ENCODE results near the gene TMEM88. TPM values are rescaled to one million over a fixed set of nuclear protein-coding genes. Genes with fewer than 3 reads are reported as not detected.

Gene TMEM88
- total RNA-seq, 1 donor from 2014 or later = 33.7 TPM

DNA sequence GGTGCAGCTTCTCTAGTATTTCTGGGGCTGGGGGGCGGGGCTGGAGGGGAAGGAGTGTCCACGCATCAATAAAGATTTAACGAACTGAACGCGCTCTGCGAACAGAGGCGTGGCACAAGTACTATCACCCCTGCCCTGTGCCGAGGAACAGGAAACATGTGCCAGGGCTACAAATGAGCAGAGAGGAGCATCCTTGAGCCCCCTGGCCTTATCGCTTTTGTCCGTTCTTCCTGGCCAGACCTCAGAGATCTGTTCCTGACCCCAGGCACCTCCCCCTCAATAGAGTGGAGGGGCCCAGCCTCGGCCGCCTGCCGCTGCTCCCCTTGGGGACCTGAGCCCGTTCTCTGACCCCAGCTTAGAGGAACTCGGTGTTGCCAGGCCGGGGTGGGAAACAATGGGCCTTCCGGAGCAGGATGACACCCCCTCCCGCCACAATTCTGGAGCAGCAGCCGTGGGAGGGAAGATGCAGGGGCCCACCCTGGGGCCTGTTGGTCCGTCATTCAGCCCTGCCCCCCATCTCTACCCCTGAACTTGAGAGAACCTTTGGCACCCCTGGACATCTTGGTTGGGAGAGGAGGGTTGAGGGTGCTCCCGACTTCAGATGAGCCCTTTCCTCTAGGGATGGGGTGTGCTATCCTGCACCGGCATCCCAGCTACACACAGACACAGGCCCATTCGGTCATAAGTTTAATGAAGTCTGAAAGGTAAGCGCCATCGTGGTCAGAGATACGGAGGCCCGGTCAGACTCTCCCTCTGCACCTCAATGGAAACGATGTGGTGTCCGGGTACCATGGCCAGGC, 1.3 kb downstream of the TMEM88 start:
- Mint-ChIP-seq H3K27me3 (ENCODE audit: low read depth, unreplicated experiment) (no peaks in the 10 kb centered on the region), H3K9me3 (ENCODE audit: unreplicated experiment) (no peaks in the 10 kb centered on the region), H3K4me1 (ENCODE audit: low read depth, unreplicated experiment) (peaks cover 18% of the 10 kb centered on the region), H3K4me3 (ENCODE audit: unreplicated experiment) (no peak overlapping the region), H3K36me3 (ENCODE audit: low read depth, unreplicated experiment) (peaks cover 15% of the 10 kb centered on the region), H3K27ac (ENCODE audit: unreplicated experiment) (no peak overlapping the region)
- no peaks in the 10 kb centered on the region for H3K9me3 ChIP-seq (ENCODE audit: insufficient read depth, low read depth, low read length)
- peaks cover 17% of the 10 kb centered on the region for H3K36me3 ChIP-seq (ENCODE audit: insufficient read depth, low read length)
- H3K4me3 ChIP-seq (ENCODE audit: insufficient read depth, low read depth, low read length) = peak overlapping the region; percentile 83
- H3K4me1 ChIP-seq (ENCODE audit: insufficient read depth, low read length) = peaks cover 35% of the 10 kb centered on the region
- no peak for FAIRE-seq
- no peaks in the 10 kb centered on the region for H3K27me3 ChIP-seq (ENCODE audit: insufficient read depth, low read length)
- DNase-seq (ENCODE audit: low read depth) = no peak
- peaks cover 26% of the 10 kb centered on the region for H3K79me2 ChIP-seq (ENCODE audit: insufficient read depth, low read length)
- H3K4me2 ChIP-seq (ENCODE audit: low read length) = peak overlapping the region; percentile 94
- H3K9ac ChIP-seq (ENCODE audit: low read length) = peak overlapping the region; percentile 90
- H2AFZ ChIP-seq (ENCODE audit: low read depth, low read length) = peak overlapping the region; percentile 83
- no peak for TF ChIP-seq CTCF (IDR thresholded peaks at IDR 0.05; ENCODE audit: insufficient read depth, low read depth, low read length)
- no peak for TF ChIP-seq EZH2 (IDR thresholded peaks at IDR 0.05; ENCODE audit: insufficient read depth, low read length)
- H4K20me1 ChIP-seq (ENCODE audit: insufficient read depth, low read length) = peaks cover 24% of the 10 kb centered on the region
- peak overlapping the region; percentile 93 for H3K27ac ChIP-seq (ENCODE audit: low read depth, low read length)

DNA sequence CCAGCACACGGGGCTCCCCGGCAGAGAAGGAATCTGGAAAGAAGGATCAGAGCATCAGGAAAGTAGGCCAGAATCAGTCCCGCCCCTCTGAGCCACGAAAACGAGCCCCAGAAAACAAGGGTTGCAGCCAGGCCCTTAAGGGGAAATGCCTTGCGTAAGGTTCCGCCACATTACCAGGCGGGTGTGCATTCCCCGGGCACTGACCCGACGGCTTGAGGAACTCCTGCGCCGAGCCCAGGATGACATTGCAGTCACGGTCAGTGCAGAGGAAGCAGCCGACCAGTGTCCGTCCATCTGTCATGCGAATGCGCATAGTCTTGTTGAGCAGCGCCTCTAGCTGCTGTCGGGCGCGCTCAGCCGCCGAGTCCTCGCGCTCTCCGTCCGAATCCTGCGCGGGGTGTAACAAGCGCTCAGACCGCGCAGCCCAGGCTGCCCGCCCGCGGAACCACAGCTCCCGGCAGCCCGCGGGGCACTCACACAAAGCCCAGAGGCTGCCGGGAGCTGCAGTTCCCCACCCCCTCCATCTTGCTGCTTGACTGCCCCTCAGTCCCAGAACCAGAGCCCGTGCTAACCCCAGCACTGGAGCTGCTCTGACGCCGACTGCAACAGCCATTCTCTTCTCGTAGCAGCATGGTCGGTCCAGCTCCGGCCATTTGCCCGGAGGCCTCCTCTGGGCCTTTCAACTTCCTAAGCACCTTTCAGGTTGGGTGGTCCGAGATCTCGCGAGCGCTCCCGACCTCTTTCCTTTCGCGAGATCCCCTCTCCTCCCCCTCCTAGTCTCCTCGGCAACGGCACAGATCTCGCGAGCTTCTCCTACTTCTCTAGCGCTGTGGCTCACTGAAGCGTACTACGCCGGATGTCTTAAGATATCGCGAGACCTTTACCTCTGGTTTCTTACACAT, 2.2 kb downstream of the TMEM88 start, which contains the start of gene NAA38:
Gene NAA38, minus strand, starts transcription at position 749 of the 902 bp plus-strand sequence. Its CDS starts 96 bp downstream, at position 653.
- H4K20me1 ChIP-seq (ENCODE audit: insufficient read depth, low read length) = peaks cover 25% of the 10 kb centered on the region
- Mint-ChIP-seq H3K27me3 (ENCODE audit: low read depth, unreplicated experiment) (no peaks in the 10 kb centered on the region), H3K4me1 (ENCODE audit: low read depth, unreplicated experiment) (peaks cover 18% of the 10 kb centered on the region), H3K36me3 (ENCODE audit: low read depth, unreplicated experiment) (peaks cover 10% of the 10 kb centered on the region), H3K27ac (ENCODE audit: unreplicated experiment) (no peak within 1 kb of the TSS), H3K9me3 (ENCODE audit: unreplicated experiment) (no peaks in the 10 kb centered on the region), H3K4me3 (ENCODE audit: unreplicated experiment) (no peak within 1 kb of the TSS)
- DNase-seq (ENCODE audit: low read depth) = peak; percentile 98
- peak within 1 kb of the TSS; percentile 90 for H3K9ac ChIP-seq (ENCODE audit: low read length)
- H3K27ac ChIP-seq (ENCODE audit: low read depth, low read length) = peak within 1 kb of the TSS; percentile 93
- no peaks in the 10 kb centered on the region for H3K9me3 ChIP-seq (ENCODE audit: insufficient read depth, low read depth, low read length)
- TF ChIP-seq CTCF (IDR thresholded peaks at IDR 0.05; ENCODE audit: insufficient read depth, low read depth, low read length) = no peak
- FAIRE-seq = peak; percentile 87
- peaks cover 25% of the 10 kb centered on the region for H3K36me3 ChIP-seq (ENCODE audit: insufficient read depth, low read length)
- H2AFZ ChIP-seq (ENCODE audit: low read depth, low read length) = peak within 1 kb of the TSS; percentile 83
- H3K4me3 ChIP-seq (ENCODE audit: insufficient read depth, low read depth, low read length) = peak within 1 kb of the TSS; percentile 83
- no peaks in the 10 kb centered on the region for H3K27me3 ChIP-seq (ENCODE audit: insufficient read depth, low read length)
- peak within 1 kb of the TSS; percentile 94 for H3K4me2 ChIP-seq (ENCODE audit: low read length)
- peaks cover 33% of the 10 kb centered on the region for H3K4me1 ChIP-seq (ENCODE audit: insufficient read depth, low read length)
- H3K79me2 ChIP-seq (ENCODE audit: insufficient read depth, low read length) = peaks cover 31% of the 10 kb centered on the region
